HG02840 (cell line): ENCODE measurements around the gene NID2.

Experiments used
- ATAC-seq: cut with Tn5 transposase; IDR thresholded peaks from one replicate; pipeline ENCODE4 v1.9.1; 2021; ENCODE audit warnings: mild to moderate bottlenecking, moderate library complexity, moderate number of reproducible peaks; ENCODE audit not compliant: unreplicated experiment, low FRiP score

The NID2 gene

DNA sequence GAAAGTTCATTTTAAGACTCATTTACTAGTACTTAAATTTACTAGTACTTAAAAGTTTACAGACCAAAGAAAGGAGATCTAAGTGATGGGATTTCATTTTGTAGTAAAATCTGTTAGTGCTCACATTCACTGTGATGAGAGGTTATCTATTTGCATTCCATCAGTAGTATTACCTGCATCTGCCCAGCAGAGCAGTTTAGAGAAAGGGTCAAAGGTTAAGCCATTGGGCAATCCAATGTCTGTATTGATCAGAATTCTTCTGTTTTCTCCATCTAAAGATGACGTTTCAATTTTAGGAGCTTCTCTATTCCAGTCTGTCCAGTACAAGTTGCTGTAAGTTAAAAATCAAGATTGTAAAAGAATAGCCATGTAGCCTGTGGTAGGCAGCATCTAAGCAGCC, 61.2 kb downstream of the NID2 start:
- ATAC-seq = no peak

DNA sequence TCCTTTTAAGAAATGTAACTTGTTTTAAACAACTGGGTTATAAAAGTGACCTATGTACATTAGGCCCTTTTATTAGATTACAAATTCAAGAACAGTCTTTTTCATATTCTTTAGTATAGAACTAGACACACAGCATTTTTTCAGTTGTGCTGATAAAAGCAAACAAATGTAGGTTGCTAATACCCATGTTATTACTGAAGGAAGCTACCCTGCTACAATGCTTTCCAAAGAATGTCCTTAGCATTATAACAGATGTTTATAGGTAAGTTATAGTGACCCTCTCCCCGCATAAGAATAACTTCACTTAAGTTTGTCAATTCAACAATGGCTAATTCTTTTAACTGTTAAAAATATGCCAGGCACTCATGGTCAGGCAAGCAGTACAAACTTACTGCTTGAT, 61.6 kb downstream of the NID2 start:
- no peak for ATAC-seq

GRCh38 chr14:52006361-52006760, 62.5 kb downstream of the NID2 start:
- ATAC-seq = no peak

DNA sequence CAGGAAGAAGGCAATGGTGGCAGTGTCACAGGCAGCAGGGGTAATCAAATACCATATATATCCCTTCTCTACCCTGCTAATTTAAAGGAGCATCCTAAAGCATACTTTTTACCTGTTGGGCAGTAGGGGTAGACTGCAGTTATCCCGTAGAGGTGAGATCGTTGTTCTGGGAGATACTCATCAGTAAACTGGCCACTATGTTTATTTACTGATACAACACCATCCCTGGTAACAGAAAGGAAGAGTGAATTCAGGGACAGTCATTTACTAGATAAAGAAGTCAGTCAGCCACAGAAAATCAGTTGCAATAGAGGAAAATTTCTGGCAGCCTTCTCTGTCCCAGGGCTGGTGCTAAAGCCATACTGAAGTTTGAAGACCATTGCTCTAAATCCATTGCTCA, 63.2 kb downstream of the NID2 start:
- no peak for ATAC-seq

DNA sequence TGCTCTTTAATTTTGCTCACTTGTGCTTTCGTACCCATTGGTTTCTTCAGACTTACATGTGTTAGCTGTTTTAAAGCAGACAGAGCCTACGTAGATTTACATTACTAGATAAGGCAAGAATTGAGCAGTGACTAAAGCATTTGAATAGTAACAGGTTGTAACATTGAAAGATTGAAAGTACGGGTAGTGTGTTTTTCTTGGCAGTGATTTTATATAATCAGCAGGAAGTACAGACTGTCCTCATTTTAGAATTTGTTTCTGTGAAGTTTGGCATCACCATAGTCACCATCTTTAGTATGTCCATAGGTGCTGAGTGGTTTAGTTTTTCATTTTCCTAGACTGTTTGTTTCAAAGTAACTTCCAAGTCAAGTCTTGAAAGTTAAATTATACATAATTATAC, 65.5 kb downstream of the NID2 start:
- no peak for ATAC-seq

DNA sequence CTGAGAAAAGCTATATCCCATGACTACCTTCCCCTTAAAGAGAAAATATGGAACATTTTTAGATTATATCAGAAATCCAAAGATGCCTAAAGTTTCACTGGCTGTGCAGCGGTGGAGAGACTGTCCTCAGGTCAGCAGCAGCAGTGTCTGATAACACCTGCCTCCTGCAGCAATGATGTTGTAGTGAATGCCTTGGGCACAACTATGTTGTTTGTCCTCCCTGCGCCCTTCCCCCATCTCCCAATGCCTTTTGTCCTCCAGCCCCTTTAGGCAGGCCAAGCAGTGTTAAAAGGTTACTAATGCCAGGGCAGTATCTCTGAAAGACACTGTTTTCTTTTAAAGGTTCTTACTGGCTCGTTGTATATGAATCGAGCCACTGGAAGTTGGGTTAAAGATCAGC, 66.3 kb downstream of the NID2 start:
- ATAC-seq = no peak

GRCh38 chr14:52000696-52001095, 68.2 kb downstream of the NID2 start:
- ATAC-seq = no peak

DNA sequence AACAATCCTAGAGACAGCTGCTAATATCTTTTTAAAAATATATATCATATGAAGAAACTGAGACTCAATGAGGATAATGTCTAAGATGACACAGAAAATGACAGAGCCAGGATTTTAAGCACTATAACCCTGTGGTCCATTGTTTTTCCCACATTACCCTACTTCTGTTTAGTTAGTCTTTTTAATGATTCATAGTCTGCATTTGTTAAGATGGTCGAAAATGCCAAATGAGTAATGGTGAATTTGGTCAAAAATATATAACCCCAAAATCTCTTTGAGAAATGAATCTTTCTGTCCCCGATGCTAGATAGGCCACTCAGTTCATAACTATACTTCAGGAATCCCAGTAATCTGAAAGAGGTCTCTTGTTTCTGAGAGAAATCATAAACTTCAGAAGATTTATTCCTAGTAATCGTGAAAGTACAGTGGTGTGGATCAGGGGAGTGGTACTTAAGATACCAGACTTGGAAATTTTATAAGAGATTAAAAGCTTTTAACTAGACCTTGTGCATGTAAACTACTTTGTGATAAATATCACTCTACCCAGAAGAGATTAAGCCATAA, 68.8 kb downstream of the NID2 start:
- ATAC-seq = no peak

GRCh38 chr14:51999084-51999483, 69.8 kb downstream of the NID2 start:
- no peak for ATAC-seq

DNA sequence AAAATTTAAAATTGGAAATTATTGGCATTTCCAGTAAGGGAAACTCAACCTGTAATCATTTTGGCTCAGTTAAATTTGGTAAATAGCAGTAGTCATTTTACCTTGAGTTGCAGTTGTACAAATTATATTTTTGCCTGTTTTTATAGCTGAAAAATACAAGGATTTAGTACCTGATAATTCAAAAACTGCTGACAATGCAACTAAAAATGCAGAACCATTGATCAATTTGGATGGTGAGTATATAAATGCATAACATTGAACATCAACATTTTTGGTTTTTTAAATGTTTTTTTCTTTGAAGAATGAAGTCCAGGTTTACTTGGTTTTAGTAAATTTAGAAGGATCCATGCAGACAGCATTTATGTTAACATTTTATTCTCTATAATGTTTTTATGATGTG, 70.5 kb downstream of the NID2 start:
- ATAC-seq = no peak

GRCh38 chr14:51996148-51996746, 72.6 kb downstream of the NID2 start:
- no peak for ATAC-seq

- ATAC-seq = no peak
Observed at GRCh38 chr14:51993285-51993920, 75.5 kb downstream of the NID2 start.

- ATAC-seq = no peak
Observed at GRCh38 chr14:51990488-51990887, 78.4 kb downstream of the NID2 start.

DNA sequence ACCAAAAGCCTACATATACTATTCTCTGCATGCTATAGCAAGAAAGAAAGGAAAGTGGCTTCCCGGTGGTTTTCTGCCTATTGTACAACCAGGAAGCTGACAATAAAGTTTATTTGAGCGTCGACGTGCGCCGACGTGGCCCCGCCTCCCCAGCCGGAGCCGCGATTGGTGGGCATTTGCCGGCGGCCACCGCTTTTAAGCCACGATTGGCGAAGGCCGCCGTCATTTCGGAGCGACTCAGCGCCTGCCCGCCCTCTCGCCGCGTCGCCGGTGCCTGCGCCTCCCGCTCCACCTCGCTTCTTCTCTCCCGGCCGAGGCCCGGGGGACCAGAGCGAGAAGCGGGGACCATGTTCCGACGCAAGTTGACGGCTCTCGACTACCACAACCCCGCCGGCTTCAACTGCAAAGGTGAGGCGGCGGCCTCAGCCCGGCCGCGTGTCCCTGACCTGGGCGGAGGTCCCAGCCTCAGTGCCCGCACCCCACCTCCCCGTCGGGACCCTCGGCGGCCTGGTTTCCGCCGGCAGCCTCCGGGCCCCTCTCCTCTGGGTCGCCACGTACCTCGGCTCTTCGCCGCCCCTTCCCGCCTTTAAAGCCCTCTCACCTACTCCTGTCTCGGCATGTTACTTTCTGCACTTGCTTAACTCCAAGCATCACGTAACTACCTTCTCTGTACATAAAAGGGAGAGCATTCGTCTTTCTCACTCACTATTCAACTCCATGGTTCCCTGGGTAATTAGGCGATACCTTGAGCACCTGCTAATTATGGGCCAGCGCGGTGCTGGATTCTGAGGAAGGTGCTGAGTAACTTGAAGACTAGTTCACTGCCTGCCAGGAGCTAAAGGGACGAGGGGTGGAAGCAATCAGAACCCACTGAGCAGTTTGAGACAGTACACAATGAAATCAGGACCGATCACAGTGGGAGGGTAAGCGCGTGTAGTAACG, 79.3 kb downstream of the NID2 start, which contains the start of gene RTRAF:
Gene RTRAF (plus strand): TSS at position 254 of the 942 bp plus-strand sequence. CDS start 94 bp downstream, at position 348.
- peak; percentile 90 for ATAC-seq

- ATAC-seq = no peak
Observed at GRCh38 chr14:51988221-51988620, 80.6 kb downstream of the NID2 start.

DNA sequence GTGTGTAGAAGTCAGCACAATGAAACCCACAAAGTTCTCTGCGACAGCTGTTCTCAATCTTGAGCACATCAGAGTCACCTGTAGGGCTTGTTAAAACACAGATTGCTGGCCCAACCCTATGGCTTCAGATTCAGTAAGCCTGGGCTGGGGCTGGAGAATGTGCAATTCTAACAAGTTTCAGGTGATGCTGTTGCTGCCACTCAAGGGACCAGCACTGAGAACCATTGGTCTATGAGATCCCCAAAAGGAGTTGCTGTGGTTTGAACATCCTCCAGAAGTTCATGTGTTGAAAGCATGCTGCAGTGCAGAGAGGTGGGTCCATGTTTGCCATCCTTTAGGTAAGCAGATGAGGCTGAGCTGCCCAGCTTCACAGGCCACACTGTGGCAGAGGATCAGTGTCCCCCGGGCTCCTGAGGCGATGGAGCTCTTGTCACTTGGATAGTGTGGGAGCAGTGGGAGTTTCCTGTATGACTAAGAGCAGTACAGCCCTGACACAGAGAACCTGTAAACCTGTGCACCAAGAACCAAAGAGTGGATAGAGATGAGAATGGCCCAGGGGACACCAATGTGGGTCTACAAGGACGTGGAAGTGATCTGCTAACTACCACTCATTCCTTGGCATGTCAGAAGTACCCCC, 87.5 kb downstream of the NID2 start:
- peak; percentile 42 for ATAC-seq

DNA sequence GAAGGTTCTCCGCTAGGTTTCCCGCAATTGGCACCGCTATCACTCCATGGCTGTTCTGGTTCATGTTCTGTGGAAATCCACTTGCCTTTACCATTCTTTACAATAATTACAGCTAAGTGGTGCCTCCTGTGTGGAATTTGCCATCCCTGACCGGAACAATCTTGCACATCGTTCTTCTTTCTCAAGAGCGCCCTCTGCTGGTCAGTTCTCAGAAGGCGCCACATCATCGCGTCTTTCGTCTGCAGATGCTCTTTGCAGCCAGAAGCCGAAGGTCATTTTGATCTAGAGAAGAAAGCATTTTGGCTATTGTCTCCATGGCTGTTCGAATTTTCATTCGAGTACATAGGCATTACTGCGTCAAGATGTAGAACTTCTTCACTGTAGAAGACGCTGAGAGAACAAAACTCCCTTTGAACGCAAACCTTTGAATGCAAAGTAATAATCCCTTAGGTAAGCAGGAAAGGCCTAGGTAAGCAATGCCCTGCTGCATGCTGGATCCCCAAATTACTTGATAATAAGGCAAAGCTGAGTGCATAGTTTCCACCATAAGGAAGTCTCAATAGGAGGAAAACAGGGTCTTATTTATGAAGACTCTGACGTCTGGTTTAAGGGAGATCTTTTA, 89.7 kb downstream of the NID2 start:
- ATAC-seq = peak; percentile 59

DNA sequence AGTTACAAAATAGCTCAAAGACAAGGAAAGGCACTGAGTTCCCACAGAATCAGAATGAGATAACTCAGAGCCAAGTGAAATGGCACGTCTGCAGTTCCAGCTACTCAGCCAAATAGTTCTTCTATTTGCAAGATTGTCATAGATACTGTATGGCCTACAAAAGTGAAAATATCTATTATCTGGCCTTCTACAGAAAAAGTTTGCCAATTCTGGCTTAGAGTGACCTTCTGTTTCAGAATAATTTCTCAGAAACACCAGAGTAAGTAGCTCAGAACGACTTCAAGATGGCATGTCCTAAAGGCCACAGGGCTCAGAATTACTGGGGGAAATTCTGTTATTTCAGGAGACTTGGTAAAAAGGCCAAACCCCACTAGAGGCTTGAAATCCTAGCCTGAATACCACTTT, 90.2 kb downstream of the NID2 start:
- no peak for ATAC-seq

- ATAC-seq = no peak
Observed at GRCh38 chr14:51977075-51977474, 91.8 kb downstream of the NID2 start.

DNA sequence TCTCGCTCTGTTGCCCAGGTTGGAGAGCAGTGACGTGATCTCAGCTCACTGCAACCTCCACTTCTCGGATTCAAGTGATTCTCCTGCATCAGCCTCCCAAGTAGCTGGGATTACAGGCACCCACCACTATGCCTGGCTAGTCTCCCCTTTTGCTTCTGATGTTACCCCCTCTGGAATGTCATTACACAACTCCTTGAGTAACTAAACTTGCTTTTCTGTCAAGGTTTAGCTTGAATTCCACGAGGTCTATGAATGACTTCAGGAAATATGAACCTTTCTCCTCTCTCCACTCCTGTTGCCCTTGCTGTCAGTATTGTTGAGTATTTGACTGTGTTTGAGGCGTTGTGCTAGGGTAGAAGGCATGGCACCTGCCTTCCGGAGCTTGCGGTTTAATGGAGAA, 96.3 kb downstream of the NID2 start:
- no peak for ATAC-seq
